ENCODE results near the gene TMEM132C.

DNA sequence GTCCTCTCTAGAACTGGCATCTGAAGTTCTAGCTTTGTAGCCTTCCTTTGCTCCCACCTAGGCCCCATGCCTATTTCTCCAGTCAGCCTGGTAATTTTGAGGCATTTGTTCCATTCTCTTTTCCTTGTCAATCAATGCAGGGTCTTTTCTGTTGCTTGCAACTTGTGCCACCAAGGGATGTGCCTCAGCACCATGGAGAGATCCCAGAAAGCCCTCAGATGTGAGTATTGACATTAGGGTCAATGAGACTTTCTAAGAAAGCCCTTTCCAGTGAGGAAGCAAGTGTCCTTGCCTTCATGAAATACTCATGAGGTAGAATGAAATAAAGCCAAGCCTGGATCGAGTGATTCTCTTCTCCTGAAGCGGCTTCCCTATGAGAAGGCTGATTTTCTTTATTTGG lies 342.9 kb downstream of the TMEM132C start:
- TF ChIP-seq, protein P1, sequence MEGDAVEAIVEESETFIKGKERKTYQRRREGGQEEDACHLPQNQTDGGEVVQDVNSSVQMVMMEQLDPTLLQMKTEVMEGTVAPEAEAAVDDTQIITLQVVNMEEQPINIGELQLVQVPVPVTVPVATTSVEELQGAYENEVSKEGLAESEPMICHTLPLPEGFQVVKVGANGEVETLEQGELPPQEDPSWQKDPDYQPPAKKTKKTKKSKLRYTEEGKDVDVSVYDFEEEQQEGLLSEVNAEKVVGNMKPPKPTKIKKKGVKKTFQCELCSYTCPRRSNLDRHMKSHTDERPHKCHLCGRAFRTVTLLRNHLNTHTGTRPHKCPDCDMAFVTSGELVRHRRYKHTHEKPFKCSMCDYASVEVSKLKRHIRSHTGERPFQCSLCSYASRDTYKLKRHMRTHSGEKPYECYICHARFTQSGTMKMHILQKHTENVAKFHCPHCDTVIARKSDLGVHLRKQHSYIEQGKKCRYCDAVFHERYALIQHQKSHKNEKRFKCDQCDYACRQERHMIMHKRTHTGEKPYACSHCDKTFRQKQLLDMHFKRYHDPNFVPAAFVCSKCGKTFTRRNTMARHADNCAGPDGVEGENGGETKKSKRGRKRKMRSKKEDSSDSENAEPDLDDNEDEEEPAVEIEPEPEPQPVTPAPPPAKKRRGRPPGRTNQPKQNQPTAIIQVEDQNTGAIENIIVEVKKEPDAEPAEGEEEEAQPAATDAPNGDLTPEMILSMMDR (IDR thresholded peaks at IDR 0.05): no peak
- TF ChIP-seq EP300 (IDR thresholded peaks at IDR 0.05) (no peak), POLR2A (IDR thresholded peaks at IDR 0.05) (no peak), POLR2AphosphoS5 (IDR thresholded peaks at IDR 0.05) (no peak)
